ENCODE data around the gene CYSLTR2.

GRCh38 chr13:48644141-48644540 lies 9.6 kb upstream of the CYSLTR2 start:
- TF ChIP-seq CTCF (IDR thresholded peaks at IDR 0.05) (no peak), POLR2AphosphoS5 (IDR thresholded peaks at IDR 0.05) (no peak)

All from upper lobe of left lung (tissue), 4 donors.